GM21786 (cell line): ENCODE results near the gene SNCA.

Experiments
- ATAC-seq: cut with Tn5 transposase; IDR thresholded peaks from one replicate; pipeline ENCODE4 v1.9.1; 2021; ENCODE audit not compliant: unreplicated experiment

The SNCA gene

GRCh38 chr4:89755220-89755619, 81.7 kb downstream of the SNCA start:
- no peak for ATAC-seq

DNA sequence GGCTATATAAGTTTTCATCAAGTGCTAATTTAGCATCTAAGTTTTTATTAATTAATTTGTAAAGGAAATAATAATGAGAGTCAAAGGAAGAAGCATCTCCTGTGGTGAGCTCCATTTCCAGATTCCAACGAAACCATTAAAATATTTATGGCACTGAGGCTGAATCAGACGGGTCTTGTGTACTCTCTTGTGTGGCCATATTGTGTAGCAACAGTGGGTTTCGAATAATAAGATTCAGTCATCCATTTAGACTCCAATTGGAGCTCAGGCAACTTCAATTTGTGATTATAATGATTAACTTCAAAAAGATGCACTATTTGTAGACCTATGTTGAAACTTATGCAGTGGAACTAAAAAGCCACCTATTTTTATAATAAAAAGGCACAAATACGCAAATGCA, 82.4 kb downstream of the SNCA start:
- ATAC-seq = no peak

- no peak for ATAC-seq
Measured at GRCh38 chr4:89753601-89754066, 83.3 kb downstream of the SNCA start.

DNA sequence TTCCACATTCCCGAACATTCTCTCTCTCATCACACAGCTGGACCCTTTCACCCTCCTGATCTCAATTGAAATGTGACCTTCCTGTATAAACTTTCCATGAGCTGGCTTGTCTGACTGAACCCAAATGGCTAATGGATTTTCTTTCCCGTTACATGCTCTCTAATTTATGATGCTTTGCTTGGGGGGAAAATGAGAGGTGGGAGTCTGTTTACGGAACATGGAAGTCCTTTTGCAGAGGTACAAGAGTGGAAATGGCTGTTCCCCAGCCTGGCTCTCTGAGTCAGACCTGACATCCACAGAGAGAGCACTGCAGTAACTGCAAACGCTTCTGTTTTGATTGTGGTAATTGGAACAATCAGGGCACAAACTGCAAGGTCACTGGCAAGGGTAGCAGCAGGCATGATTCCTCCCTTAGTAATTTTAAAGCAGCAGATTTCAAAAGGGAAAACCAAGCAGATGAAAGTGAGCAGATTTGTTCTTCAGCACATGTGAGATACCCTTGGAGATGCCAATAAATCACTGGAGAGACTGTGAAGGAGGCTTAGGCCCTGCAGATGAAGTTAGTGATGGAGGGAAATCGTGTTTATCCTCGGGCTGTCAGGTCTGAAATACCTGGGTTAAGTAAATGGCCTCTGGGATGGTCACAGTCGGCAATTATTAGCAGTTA, 83.9 kb downstream of the SNCA start:
- no peak for ATAC-seq

DNA sequence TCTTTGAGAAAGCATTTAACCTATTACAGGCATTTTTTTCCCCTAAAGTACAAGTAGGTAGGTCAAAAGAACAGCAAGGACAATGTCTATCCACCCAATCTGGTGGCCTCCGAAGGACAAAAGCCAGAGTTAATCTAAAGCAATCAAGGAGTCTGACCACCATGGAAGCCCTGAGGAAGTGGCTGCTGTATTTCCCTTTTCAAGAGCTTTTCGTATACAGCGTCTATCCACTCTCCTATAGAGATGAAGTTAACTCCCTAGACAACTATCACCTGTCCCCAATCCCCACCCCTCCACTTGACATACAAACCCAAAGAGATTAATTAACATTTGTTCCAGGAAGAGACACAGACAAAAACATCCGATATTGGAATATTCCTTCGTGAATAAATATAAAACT, 85.5 kb downstream of the SNCA start:
- no peak for ATAC-seq

- ATAC-seq = no peak
Measured at GRCh38 chr4:89746377-89746776, 90.6 kb downstream of the SNCA start.

DNA sequence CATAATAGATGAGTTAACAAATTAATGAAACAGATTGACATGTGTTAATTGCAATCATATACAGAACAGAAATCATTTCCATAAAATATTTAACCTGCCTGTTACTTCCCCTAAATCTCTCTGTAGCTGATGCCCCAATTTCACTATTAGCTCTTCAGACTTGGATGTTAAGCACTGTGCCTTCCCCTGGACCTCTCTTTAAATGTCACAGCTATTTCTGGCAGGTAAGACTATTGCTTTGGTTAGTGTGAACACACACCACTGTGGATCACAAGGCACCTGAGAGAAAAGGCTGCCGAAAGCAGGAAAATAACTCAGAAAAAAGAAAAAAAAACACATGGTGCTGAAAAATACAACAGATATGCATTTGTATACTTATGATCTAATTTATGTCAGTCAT, 91.3 kb downstream of the SNCA start:
- ATAC-seq = no peak

DNA sequence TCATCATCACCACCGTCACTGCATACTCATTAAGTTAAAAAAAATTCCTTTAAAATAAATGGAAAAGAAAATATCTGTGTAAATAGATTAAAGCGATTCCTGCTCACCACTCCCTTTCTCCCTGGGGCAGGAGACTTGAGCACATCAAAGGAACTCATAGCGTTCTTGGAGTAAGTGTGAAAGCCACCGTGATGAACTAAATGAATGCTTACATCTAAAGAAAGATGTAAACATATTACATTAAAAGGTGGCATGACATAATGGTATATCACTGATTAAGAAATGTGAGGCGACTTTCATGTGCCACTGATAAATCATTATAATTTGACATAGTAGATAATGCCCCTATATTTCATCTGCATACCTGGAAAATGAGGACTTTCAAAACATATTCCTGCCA, 92.0 kb downstream of the SNCA start:
- ATAC-seq = no peak

GRCh38 chr4:89741768-89742167, 95.2 kb downstream of the SNCA start:
- ATAC-seq = no peak

DNA sequence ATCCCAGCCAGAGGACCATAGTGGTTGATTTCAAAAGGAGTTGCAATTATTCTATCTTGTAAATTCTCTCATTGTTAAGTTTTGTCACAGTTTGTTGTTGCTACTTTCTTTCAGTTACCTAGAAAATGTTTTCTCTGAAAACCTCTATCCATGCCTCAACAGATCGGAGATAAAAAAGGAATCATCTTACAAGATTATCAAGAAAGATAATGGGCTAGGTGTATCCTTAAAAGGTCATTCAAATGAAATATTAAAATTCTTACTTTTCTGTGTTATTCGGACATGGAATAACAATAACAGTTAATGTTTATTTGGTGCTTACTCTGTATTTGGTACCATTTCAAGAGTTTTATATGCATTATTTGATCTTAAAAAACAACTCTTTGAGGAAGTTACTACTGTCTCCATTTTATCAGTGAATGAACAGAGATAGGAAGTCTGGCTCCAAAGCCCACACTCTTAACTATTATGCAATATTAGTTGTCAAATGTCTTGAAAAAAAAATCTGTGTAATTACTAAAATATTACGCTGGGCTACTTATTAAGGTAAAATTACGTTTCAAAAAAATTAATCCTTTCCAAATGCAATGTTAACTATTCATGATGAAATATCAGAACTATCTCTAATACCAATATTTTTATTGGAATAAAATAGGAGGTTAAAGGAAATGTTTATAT, 97.5 kb downstream of the SNCA start:
- no peak for ATAC-seq

- ATAC-seq = no peak
Measured at GRCh38 chr4:89737888-89738287, 99.1 kb downstream of the SNCA start.

DNA sequence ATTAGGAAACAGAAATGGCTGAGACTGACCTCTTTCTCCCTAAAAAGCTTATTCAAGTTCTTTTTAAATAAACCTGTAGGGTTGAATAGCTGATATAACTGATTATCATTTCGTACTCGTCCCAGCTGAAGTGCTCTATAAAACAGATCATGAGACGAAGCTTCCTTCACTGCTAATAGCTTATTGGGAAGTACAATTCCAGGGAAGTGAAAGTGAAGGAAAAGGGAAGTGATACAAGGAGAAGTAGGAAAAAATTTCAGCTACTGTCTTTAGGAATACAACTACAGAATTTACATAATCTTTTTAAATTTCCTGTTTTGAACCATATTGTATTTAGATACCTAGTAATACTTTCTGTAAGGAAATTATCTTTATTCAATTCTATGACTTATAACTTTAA, 103.0 kb downstream of the SNCA start:
- no peak for ATAC-seq

DNA sequence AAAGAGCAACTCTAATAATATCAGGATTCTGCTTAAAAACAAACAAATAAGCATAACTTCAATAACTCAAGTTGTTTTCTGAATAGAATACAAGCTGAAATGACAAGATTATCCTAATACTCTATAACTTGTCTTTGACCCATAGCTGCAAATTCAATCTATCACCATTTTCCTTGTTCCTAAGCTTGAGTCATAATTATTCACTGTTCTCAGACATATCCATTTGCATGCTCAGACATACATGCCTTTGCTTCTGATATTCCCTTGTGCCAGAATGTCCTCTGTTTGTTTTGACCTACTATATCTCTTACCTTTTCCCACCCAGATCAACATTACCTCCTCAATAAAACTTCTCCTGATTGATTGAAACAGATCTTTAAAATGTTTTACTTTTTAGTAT, 109.7 kb downstream of the SNCA start:
- ATAC-seq = no peak

DNA sequence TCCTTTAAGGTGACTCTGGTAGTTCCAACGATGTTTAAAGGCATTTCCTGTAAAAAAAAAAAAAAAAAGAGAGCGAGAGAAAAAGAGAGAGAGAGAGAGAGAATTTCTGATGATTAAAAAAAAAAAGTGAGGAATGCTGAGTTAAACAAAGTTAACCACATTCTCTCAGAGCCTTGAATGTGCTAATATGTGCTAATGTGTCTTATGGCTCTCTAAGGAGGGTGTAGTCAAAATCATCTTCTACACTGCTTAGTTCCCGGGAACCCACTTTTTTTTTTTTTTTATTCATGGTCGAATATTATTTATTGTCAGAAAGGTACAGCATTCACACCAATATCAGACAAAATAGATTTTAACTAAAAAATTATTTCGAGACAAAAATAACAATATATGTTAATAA, 111.7 kb downstream of the SNCA start:
- no peak for ATAC-seq

DNA sequence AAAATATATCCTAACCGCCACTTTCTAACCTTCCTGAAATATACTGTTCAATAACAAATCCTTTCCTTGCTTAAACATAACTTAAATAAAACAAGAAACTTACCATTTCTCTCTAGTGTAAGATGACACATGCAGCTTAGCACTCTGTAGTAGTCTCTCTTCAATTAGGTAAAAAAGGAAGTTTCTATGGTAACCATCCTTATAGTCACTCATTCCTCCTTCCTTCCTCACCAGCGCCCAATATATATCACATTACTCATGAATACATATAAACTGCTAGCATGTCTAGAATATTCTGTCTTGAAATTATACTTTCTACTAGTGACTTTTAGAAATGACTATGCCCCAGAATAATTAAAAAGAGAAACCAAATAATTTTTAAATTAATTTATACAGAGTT, 112.2 kb downstream of the SNCA start:
- ATAC-seq = no peak

- ATAC-seq = no peak
Measured at GRCh38 chr4:89723096-89723495, 113.9 kb downstream of the SNCA start.

DNA sequence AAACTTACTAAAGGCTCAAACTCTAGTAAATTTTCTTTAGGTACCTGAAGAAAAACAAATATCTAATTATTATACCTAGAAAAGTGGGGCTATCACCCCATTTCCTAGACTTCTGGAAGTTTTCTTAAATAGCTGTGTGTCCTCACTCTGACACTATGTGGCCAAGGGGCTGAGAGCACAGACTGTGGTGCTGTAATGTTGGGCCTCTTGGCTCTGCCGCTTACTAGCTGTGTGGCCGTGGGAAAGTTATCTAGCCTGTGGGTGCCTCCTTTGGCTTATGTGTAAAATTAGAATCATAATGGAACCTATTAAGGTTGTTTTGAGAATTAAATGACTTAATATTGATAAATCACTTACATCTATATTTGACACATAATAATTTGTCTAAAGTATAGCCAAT, 114.4 kb downstream of the SNCA start:
- no peak for ATAC-seq

DNA sequence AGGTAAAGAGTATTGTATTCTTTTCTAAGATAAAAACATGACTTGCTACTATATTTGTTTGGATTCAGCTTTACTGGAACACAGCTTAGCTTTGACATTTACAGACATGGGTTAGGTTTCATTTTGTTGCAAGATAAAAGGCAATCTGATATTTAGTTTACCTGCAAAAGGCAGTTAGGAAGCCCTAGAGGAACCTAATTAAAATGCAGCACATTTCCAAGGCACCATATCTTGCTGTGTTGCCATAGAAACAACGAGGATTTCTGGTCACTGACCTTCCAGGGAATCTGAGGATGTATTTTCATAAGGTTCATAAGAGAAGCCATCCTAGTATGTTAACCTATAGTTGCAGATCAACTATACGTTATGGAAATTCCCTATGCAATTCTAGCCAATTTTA, 116.0 kb downstream of the SNCA start:
- ATAC-seq = no peak

- no peak for ATAC-seq
Measured at GRCh38 chr4:89719536-89720090, 117.3 kb downstream of the SNCA start.

GRCh38 chr4:89716893-89717292, 120.1 kb downstream of the SNCA start:
- no peak for ATAC-seq

DNA sequence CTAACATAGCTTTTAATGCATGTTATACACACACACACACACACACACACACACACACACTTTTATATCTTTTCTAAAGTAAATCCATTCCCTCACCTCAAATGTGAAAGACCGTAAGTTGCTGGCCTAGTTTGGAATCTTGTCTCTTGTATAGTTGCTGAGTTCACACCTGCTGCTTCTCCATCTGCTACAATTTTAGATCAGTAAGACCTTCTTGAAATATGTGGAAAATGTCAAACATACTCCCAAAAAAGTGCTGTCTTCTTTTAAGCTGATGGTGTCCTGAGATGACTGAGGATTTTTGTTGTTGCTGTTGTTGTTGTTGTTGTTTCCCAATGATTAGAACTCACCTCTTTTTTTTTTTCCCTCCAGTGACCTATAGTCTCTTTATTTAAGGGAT, 121.3 kb downstream of the SNCA start:
- no peak for ATAC-seq

- no peak for ATAC-seq
Measured at GRCh38 chr4:89712827-89713226, 124.1 kb downstream of the SNCA start.

DNA sequence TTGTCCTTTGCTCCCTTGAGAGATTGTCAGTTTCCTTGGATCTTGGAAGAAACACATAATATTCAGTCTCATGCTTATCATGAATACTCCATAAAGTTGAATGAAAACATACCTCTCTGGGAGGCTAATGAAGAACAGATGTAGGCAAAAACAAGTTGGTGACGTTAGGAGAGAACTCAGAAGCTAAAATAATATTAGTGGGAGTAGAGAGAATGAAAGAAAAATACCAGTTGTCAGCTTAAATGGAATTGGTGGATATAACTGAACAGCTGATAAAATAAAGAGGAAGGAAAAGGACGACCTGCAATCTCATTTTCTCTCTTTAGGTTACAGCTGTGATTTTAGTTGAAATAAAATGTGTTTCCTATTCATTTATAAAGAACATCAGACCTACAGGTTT, 124.8 kb downstream of the SNCA start:
- no peak for ATAC-seq
